Ureter (tissue), 1 donor: ENCODE results near the gene KLHDC7B. TPM values are rescaled to one million over a fixed set of nuclear protein-coding genes. Genes with fewer than 3 reads are reported as not detected.
A peak's percentile ranks its signal among the peaks of the same experiment; 100 is the strongest.

Experiments
- DNase-seq: peaks from one replicate; pipeline ENCODE4 v3.0.0-alpha.2; 2020; ENCODE audit warnings: low spot score
- total RNA-seq: library from RNA; stranded (reverse); gene quantifications from one replicate; pipeline ENCODE4 v1.2.4, GENCODE V29; 2023
- donor health status: DM: yes; HTN: yes; CAD: no.

KLHDC7B gene
- total RNA-seq, 1 donor from 2014 or later, result 1.2 TPM

- DNase-seq, result peak; percentile 84
These were observed 15.7 kb upstream of the KLHDC7B start, which contains the start of gene TYMP for GRCh38 chr22:50529897-50530579. TYMP (minus strand) TSS chr22:50530012; CDS start chr22:50529709, 303 bp downstream.

- no peak for DNase-seq
These were observed 15.2 kb upstream of the KLHDC7B start for GRCh38 chr22:50530580-50530876.

- peak; percentile 92 for DNase-seq
These were observed 14.7 kb upstream of the KLHDC7B start for GRCh38 chr22:50530877-50531545.

- no peak for DNase-seq
These were observed 14.1 kb upstream of the KLHDC7B start for GRCh38 chr22:50531546-50531961.

GRCh38 chr22:50531962-50532674 lies 13.6 kb upstream of the KLHDC7B start:
- peak; percentile 76 for DNase-seq

GRCh38 chr22:50532824-50533796 lies 12.6 kb upstream of the KLHDC7B start:
- no peak for DNase-seq

GRCh38 chr22:50533856-50534711 lies 11.6 kb upstream of the KLHDC7B start:
- DNase-seq, result peak; percentile 42

GRCh38 chr22:50535113-50535512 lies 10.6 kb upstream of the KLHDC7B start:
- peak; percentile 31 for DNase-seq

- no peak for DNase-seq
These were observed 9.5 kb upstream of the KLHDC7B start for GRCh38 chr22:50536226-50536625.

GRCh38 chr22:50537765-50538164 lies 7.9 kb upstream of the KLHDC7B start:
- DNase-seq, result peak; percentile 37

GRCh38 chr22:50540381-50540780 lies 5.3 kb upstream of the KLHDC7B start:
- peak; percentile 41 for DNase-seq

GRCh38 chr22:50541667-50542026 lies 4.1 kb upstream of the KLHDC7B start:
- DNase-seq, result peak; percentile 44

- DNase-seq, result peak; percentile 44
These were observed 3.2 kb upstream of the KLHDC7B start for GRCh38 chr22:50542416-50542927.

GRCh38 chr22:50544078-50544745 lies 1.5 kb upstream of the KLHDC7B start:
- peak; percentile 80 for DNase-seq

- peak; percentile 43 for DNase-seq
These were observed 899 bp upstream of the KLHDC7B start for GRCh38 chr22:50544746-50545253.

- DNase-seq, result no peak
These were observed 895 bp downstream of the KLHDC7B start for GRCh38 chr22:50546326-50547262.

- no peak for DNase-seq
These were observed 1.7 kb downstream of the KLHDC7B start for GRCh38 chr22:50547263-50547985.
